ENCODE data around the gene CELA2B. TPM values are rescaled to one million over a fixed set of nuclear protein-coding genes. Genes with fewer than 3 reads are reported as not detected.

Gene CELA2B
- total and polyA plus RNA-seq, 2 donors (not counting 1 experiment from before 2014, with no cell fraction given), result not detected

DNA sequence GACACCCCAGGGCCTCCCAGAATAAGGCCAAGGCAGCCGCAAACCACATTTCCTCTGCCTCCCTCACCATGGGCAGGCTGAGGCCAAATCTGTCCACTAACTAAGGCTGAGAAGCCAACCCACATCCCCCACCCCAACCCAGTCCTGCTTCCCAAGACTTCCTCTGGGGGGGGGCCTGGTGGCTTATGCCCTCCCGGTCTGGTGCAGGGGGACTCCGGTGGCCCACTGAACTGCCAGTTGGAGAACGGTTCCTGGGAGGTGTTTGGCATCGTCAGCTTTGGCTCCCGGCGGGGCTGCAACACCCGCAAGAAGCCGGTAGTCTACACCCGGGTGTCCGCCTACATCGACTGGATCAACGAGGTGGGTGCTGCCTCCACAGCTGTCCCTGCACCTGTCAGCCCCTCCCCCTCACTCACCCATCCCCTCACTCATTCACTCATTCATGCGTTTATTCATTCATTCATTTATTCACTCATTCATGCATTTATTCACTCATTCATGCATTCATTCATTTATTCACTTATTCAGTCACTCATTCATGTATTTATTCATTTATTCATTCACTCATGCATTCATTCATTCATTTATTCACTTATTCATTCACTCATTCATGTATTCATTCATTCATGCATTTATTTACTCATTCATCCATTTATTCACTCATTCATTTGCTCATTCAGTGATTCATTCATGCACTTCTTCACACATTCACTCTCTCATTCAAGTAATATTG is 30.3 kb upstream of the CELA2B start:
- Histone ChIP-seq H3K27me3 (replicated peaks in 1 of 4; ENCODE audit: control extremely low read depth in 1 of 4, control insufficient read depth in 3 of 4, insufficient read depth in 4 of 4, low read length in 3 of 4) (peaks cover 0 to 16% (median 4%) of the 10 kb centered on the region in 4 experiments), H3K4me3 (ENCODE audit: control extremely low read depth in 1 of 5, extremely low read depth in 1 of 5, insufficient read depth in 1 of 5, low read depth in 2 of 5, low read length in 4 of 5) (no peak overlapping the region), H3K36me3 (replicated peaks in 1 of 2; ENCODE audit: control extremely low read depth in 1 of 2, control insufficient read depth in 1 of 2, extremely low read depth in 1 of 2, insufficient read depth in 2 of 2, low read length in 1 of 2) (no peaks in the 10 kb centered on the region), H3K79me2 (ENCODE audit: control insufficient read depth, insufficient read depth, low read length) (no peaks in the 10 kb centered on the region), H4K20me1 (ENCODE audit: control insufficient read depth, insufficient read depth, low read length, poor library complexity, severe bottlenecking) (no peaks in the 10 kb centered on the region), H3K27ac (ENCODE audit: low read length in 2 of 2) (no peak overlapping the region), H2AFZ (ENCODE audit: insufficient read depth, low read depth, low read length, poor library complexity, severe bottlenecking) (no peak overlapping the region), H3K4me1 (ENCODE audit: control insufficient read depth in 2 of 2, insufficient read depth in 2 of 2, low read length in 2 of 2) (no peaks in the 10 kb centered on the region), H3K9me3 (ENCODE audit: control extremely low read depth in 1 of 3, control insufficient read depth in 2 of 3, insufficient read depth in 1 of 3, low read length in 2 of 3) (peaks cover 0 to 3% (median 0%) of the 10 kb centered on the region in 3 donors), H3K9ac (ENCODE audit: low read length) (no peak overlapping the region), H3K4me2 (replicated peaks; ENCODE audit: low read depth, low read length, poor library complexity, severe bottlenecking) (no peak overlapping the region)
- no peak for DNase-seq
- ATAC-seq (ENCODE audit: low read depth), result no peak
- intact Hi-C loops (cut with micrococcal nuclease), result no loop called here
- Mint-ChIP-seq H3K4me1 (no peaks in the 10 kb centered on the region), H3K27ac (no peak overlapping the region), H3K9me3 (ENCODE audit: insufficient read depth) (no peaks in the 10 kb centered on the region), H3K27me3 (peaks cover 25% of the 10 kb centered on the region), H3K4me3 (no peak overlapping the region)
- TF ChIP-seq EZH2 (IDR thresholded peaks at IDR 0.05; ENCODE audit: borderline replicate concordance, insufficient read depth, low read depth, low read length, poor library complexity, severe bottlenecking), result no peak
- TF ChIP-seq CTCF (IDR thresholded peaks at IDR 0.05), result no peak
- 55% methylated on average over 14 of the region's 14 CpGs for WGBS (ENCODE audit: insufficient coverage)
- ChIA-PET POLR2A (no interaction called here), CTCF (interaction anchor here (0.7 kb wide), 1 partner anchor 9 kb away, joined by 3 read pairs; no protein-coding TSS in a partner anchor)

DNA sequence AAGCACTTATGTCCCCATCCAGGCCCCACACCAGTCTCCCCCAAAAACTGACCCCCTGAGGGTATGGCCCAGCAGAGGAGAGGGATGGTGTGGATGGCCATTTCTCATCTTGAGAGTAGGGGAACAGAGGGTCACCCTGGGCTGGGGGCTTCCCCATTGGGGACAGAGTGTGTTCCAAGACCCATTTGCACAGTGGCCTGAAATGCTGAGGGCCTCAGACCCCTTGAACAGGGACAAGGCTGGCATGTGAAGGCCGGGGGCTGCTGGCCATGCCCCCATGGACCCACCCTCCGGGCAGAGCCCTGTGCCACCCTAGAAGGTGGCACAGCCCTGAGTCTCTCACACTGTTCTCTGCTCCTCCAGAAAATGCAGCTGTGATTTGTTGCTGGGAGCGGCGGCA is 29.7 kb upstream of the CELA2B start:
- H3K36me3 ChIP-seq (replicated peaks in 1 of 2; ENCODE audit: control extremely low read depth in 1 of 2, control insufficient read depth in 1 of 2, extremely low read depth in 1 of 2, insufficient read depth in 2 of 2, low read length in 1 of 2), result no peaks in the 10 kb centered on the region
- H3K27ac ChIP-seq (ENCODE audit: low read length in 2 of 2), result no peak overlapping the region
- H3K9ac ChIP-seq (ENCODE audit: low read length), result no peak overlapping the region
- POLR2A ChIA-PET, result no interaction called here
- no peak for TF ChIP-seq EZH2 (IDR thresholded peaks at IDR 0.05; ENCODE audit: borderline replicate concordance, insufficient read depth, low read depth, low read length, poor library complexity, severe bottlenecking)
- Mint-ChIP-seq H3K4me3 (no peak overlapping the region), H3K27me3 (peaks cover 31% of the 10 kb centered on the region), H3K27ac (no peak overlapping the region), H3K4me1 (no peaks in the 10 kb centered on the region), H3K9me3 (ENCODE audit: insufficient read depth) (peaks cover 3% of the 10 kb centered on the region)
- CTCF ChIA-PET, result no interaction called here
- no peaks in the 10 kb centered on the region for H3K79me2 ChIP-seq (ENCODE audit: control insufficient read depth, insufficient read depth, low read length)
- peaks cover 0 to 3% (median 0%) of the 10 kb centered on the region in 3 donors for H3K9me3 ChIP-seq (ENCODE audit: control extremely low read depth in 1 of 3, control insufficient read depth in 2 of 3, insufficient read depth in 1 of 3, low read length in 2 of 3)
- WGBS (ENCODE audit: insufficient coverage), result 81% methylated on average over 4 of the region's 4 CpGs
- H3K27me3 ChIP-seq (replicated peaks in 1 of 4; ENCODE audit: control extremely low read depth in 1 of 4, control insufficient read depth in 3 of 4, insufficient read depth in 4 of 4, low read length in 3 of 4), result peaks cover 0 to 16% (median 4%) of the 10 kb centered on the region in 4 experiments
- no peaks in the 10 kb centered on the region for H4K20me1 ChIP-seq (ENCODE audit: control insufficient read depth, insufficient read depth, low read length, poor library complexity, severe bottlenecking)
- no peak for DNase-seq
- H3K4me2 ChIP-seq (replicated peaks; ENCODE audit: low read depth, low read length, poor library complexity, severe bottlenecking), result no peak overlapping the region
- H3K4me1 ChIP-seq (ENCODE audit: control insufficient read depth in 2 of 2, insufficient read depth in 2 of 2, low read length in 2 of 2), result no peaks in the 10 kb centered on the region
- no peak overlapping the region for H2AFZ ChIP-seq (ENCODE audit: insufficient read depth, low read depth, low read length, poor library complexity, severe bottlenecking)
- no peak overlapping the region for H3K4me3 ChIP-seq (ENCODE audit: control extremely low read depth in 1 of 5, extremely low read depth in 1 of 5, insufficient read depth in 1 of 5, low read depth in 2 of 5, low read length in 4 of 5)
- ATAC-seq (ENCODE audit: low read depth), result no peak
- intact Hi-C loops (cut with micrococcal nuclease), result no loop called here
